ENCODE measurements around the gene AFF2.

AFF2 gene

DNA sequence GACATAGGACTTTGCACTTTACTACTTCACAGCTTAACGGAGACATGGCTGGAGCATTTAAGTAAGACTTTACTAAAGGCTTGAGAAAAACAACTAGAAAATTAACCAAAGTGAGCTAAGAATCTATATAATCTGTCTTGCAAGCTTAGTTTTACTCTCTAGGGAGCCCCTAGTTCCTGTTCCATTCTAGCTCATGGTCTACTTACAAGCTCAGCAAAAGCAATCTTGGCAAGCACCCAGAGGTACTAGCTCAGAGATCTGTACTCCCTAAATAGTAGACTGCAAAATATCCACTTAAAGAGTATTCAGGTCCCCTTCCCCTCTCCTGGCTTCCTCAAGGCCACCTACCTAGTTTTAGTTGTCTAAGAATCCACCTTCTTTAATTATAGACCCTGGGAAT, 535.7 kb downstream of the AFF2 start:
- no peak for FAIRE-seq

- FAIRE-seq: no peak
Observed at GRCh38 chrX:149037281-149037870, 537.0 kb downstream of the AFF2 start.

DNA sequence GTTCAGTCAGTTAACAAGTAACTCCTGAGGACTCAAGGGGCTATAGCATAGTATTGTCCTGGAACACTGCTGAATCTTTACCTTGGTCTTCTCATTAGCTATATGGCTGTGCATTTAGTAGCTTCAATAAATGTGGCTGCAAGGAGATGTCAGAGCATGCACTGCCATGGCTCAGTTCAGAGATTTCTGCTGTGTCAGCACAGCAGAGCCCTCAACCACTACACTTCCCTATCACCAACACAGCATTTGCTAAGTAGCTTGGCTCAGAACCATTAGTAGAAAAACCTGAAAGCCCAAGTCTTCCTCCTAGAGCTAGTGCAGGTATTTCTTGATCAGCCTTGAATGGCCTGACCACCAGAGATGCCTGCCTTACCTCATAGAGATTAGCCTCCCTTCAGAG, 538.6 kb downstream of the AFF2 start:
- FAIRE-seq: no peak

- FAIRE-seq: no peak
Observed at GRCh38 chrX:149040873-149041535, 540.6 kb downstream of the AFF2 start.

DNA sequence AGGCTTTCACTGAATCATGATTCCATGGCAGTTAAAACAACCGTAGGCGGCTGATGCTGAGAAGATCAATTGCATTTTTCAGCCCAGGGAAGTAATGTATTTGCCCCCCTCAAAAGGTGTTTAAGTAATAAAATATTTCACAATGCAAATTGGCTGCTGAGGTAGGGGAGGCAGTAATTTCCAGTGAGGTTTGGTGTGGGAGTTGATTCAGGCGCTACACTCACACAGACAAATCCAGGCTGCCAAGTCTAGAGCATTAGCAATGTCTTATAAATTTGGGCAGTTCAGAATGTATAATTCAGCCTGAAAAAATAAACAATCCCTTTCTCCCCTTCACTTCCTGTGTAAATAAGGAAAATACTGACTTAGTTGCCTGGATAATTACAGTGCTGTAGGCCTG, 543.0 kb downstream of the AFF2 start:
- no peak for FAIRE-seq

DNA sequence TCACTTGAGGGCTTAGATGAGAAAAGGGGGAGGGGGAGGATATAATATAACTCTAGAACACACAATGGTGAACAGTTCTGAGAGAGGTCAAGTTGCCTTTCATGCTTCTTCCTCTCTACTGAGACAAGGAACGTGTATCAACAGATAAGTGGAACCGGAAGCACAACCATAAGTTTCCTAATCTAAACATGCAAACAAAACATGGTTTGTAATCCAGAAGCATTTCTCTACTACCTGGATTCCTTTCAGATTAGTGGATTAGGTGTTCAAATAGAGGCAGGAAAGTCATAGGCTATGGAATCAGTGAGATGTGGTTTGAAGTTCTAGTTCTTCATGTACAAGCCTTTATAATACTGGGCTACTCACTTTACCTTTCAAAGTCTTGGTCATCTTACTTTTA, 544.1 kb downstream of the AFF2 start:
- FAIRE-seq: no peak

DNA sequence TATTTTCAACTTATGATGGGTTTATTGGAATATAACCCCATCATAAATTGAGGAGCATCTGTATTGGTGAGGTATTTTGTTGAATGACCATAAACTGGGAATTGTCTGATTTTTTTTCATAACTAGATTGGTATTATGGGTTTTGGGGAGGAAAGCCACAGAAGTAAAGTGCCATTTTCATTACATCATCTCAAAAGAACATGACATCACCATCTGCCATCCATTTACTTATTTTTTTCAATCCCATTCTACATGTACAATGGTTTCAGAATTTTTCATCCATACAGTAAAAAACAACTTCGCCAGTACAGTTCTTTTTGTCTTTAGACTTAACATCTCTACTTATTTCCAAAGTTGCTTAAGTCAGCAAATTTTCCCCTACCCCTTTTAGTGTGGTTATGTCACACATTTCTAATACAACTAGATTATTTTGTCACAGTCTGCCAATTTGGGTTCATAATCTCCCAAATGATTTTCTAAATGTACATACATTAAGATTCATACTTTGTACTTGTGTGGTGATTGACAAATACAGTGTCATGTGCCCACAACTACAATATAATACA, 545.3 kb downstream of the AFF2 start:
- no peak for FAIRE-seq
